Ovary (tissue), 9 donors: ENCODE data around the gene CDCA3. TPM values are rescaled to one million over a fixed set of nuclear protein-coding genes. Genes with fewer than 3 reads are reported as not detected.
"Not testable (repeated sequence)": the region's sequence is repeated elsewhere in the genome, so short reads cannot be mapped to it uniquely, and the experiment has no call there.

Source experiments
- DNase-seq, 5 donors: peaks; one replicate each; pipeline ENCODE4 v3.0.0-alpha.2; 2019 to 2020
- H3K27ac ChIP-seq, 2 donors: fragments of 200-600 bp; one replicate each; pipeline versions ENCODE4 v1.5.1 to v1.8.0; 2019 to 2022
- H3K27me3 ChIP-seq: fragments of 200-600 bp; one replicate; pipeline ENCODE4 v1.8.0; 2022
- H3K36me3 ChIP-seq: fragments of 200-600 bp; sonication (generic); one replicate; pipeline ENCODE4 v1.5.1; 2019
- H3K4me1 ChIP-seq: one replicate; pipeline ENCODE4 v1.8.1; 2013; ENCODE audit warnings: mild to moderate bottlenecking, moderate library complexity; ENCODE audit not compliant: insufficient read depth
- H3K4me3 ChIP-seq: fragments of 200-600 bp; sonication (generic); one replicate; pipeline ENCODE4 v1.5.1; 2017
- H3K9me3 ChIP-seq, 2 donors: fragments of 200-600 bp in 1 of 2; sonication (generic) in 1 of 2; one replicate each; pipeline versions ENCODE4 v1.5.1 to v1.8.1; 2013 to 2019; ENCODE audit warnings: mild to moderate bottlenecking in 1 of 2, moderate library complexity in 1 of 2
- CTCF ChIP-seq, 3 donors: fragments of 450-650 bp in 2 of 3; fragments of 200-600 bp in 1 of 3; IDR thresholded peaks; one replicate each; pipeline versions ENCODE4 v1.5.1 to v1.8.0; 2016 to 2022; ENCODE audit warnings: antibody characterized with exemption in 3 of 3, mild to moderate bottlenecking in 1 of 3
- EP300 ChIP-seq: sonication (generic); formaldehyde crosslinking; IDR thresholded peaks from one replicate; pipeline ENCODE4 v1.6.1; 2017; ENCODE audit warnings: antibody characterized with exemption
- POLR2A ChIP-seq: fragments of 450-650 bp; IDR thresholded peaks from one replicate; pipeline ENCODE4 v1.6.1; 2017; ENCODE audit warnings: antibody characterized with exemption, mild to moderate bottlenecking, moderate library complexity
- WGBS, 3 donors: extraction: QIAGEN DNeasy Blood & Tissue Kit in 1 of 3; methylation state at CpG; one replicate each; pipeline versions ENCODE4 v1.1.5 to v1.1.7; 2013 to 2017; 5-methylcytosine and 5-hydroxymethylcytosine counted together
- intact Hi-C, 4 donors: fragments of 100-400 bp; cut with DNase I; formaldehyde crosslinking; loops; one replicate each; pipeline versions ENCODE4 v1.11.0 to v1.15.1; 2022 to 2023
- polyA plus RNA-seq, 2 donors: library from polyadenylated mRNA; stranded (reverse); fragments of 200-250 nt in 1 of 2; fragments of 350-450 nt in 1 of 2; fragmentation: Illumina TruSeq in 1 of 2; extraction: RNeasy Lipid Tissue Mini Kit (QIAGEN cat#74804) in 1 of 2; gene quantifications; one replicate each; pipeline ENCODE4 v1.2.3, GENCODE V29; 2013 to 2014
- total RNA-seq, 7 donors: library from RNA; depleted of rRNA in 2 of 7; stranded (reverse); fragments of >200 nt in 2 of 7; fragmentation: NEBNext Ultra II Directional in 3 of 7; extraction: Animal tissue kit (Norgen Biotek cat#: 25700) in 3 of 7; gene quantifications; one replicate each; pipeline versions ENCODE4 v1.1.0 to v1.2.4, GENCODE V29; 2016 to 2023
- donor health status: DM: no; HTN: no; CAD: no; lungs with moderate emphysema.
- donor health status: DM: no; HTN: no; CAD: no.
- donor health status: Bipolar disorder and iron deficiency.
- donor health status: DM: yes; HTN: yes; CAD: no.
- donor health status: DM: no; HTN: no; CAD: no.
- donor health status: DM: yes; HTN: yes; CAD: no.

CDCA3 gene
- total and polyA plus RNA-seq, 9 donors, result 0.18 to 1.6 (median 0.74) TPM

GRCh38 chr12:6871052-6871957 lies 20.2 kb upstream of the CDCA3 start:
- Histone ChIP-seq H3K9me3 (no peaks in the 10 kb centered on the region), H3K36me3 (no peaks in the 10 kb centered on the region), H3K27me3 (no peaks in the 10 kb centered on the region), H3K27ac (no peak overlapping the region), H3K4me3 (no peak overlapping the region), H3K4me1 (no peaks in the 10 kb centered on the region)
- no peak for DNase-seq
- TF ChIP-seq EP300 (no peak), CTCF (IDR thresholded peaks at IDR 0.05) (no peak), POLR2A (no peak)
- WGBS, 3 donors, result 65 to 68% (median 67%) methylated on average over 11 to 12 of the region's 12 CpGs
- intact Hi-C loops, result loop anchor here in 1 of 4 donors (5.0 kb wide), 1 partner anchor 56 kb away; the partner anchor contains the start of gene ATN1

- H3K4me3 ChIP-seq, H3K36me3 ChIP-seq, H3K9me3 ChIP-seq, DNase-seq, H3K27me3 ChIP-seq, H3K27ac ChIP-seq, H3K4me1 ChIP-seq: not testable (repeated sequence)
- 53 to 61% (median 53%) methylated on average over 4 of the region's 4 CpGs for WGBS, 3 donors
- intact Hi-C loops, result loop anchor here in 1 of 4 donors (5.0 kb wide), 1 partner anchor 57 kb away; the partner anchor contains the start of gene ATN1
Measured at GRCh38 chr12:6870304-6870703, 19.2 kb upstream of the CDCA3 start.

- intact Hi-C loops, result loop anchor here (5.0 to 10.0 kb wide), 3 partner anchors 58 to 98 kb away; partner anchors contain the start of gene ATN1 (in 1 of the 4)
- no peaks in the 10 kb centered on the region for H3K36me3 ChIP-seq
- H3K27me3 ChIP-seq, result no peaks in the 10 kb centered on the region
- H3K27ac ChIP-seq, result no peak overlapping the region
- no peaks in the 10 kb centered on the region for H3K9me3 ChIP-seq
- TF ChIP-seq EP300 (no peak), POLR2A (peak; percentile 13), CTCF (IDR thresholded peaks at IDR 0.05) (peak; percentile 82 to 87 (median 85))
- H3K4me1 ChIP-seq, result no peaks in the 10 kb centered on the region
- H3K4me3 ChIP-seq, result peak overlapping the region; percentile 83
- 16 to 22% (median 20%) methylated on average over 12 of the region's 12 CpGs for WGBS, 3 donors
- DNase-seq, result peak; percentile 70 to 88 (median 83)
Measured at GRCh38 chr12:6869049-6870021, 18.2 kb upstream of the CDCA3 start.

GRCh38 chr12:6868211-6869048 lies 17.3 kb upstream of the CDCA3 start:
- no peaks in the 10 kb centered on the region for H3K36me3 ChIP-seq
- TF ChIP-seq CTCF (IDR thresholded peaks at IDR 0.05) (no peak), POLR2A (no peak), EP300 (no peak)
- H3K27me3 ChIP-seq, result no peaks in the 10 kb centered on the region
- intact Hi-C loops, result loop anchor here (5.0 to 10.0 kb wide), 2 partner anchors 96 to 99 kb away; no protein-coding TSS in a partner anchor
- 6 to 9% (median 7%) methylated on average over 22 of the region's 22 CpGs for WGBS, 3 donors
- DNase-seq, result no peak
- peak overlapping the region; percentile 73 to 90 for H3K27ac ChIP-seq
- H3K9me3 ChIP-seq, result no peaks in the 10 kb centered on the region
- H3K4me1 ChIP-seq, result no peaks in the 10 kb centered on the region
- peak overlapping the region; percentile 83 for H3K4me3 ChIP-seq
